GM19452 (cell line): ENCODE measurements around the gene RBM20.

Source experiments
- ATAC-seq: cut with Tn5 transposase; IDR thresholded peaks from one replicate; pipeline ENCODE4 v1.9.1; 2021; ENCODE audit not compliant: unreplicated experiment

The RBM20 gene

GRCh38 chr10:110845756-110846620, 201.9 kb downstream of the RBM20 start:
- ATAC-seq = no peak

- ATAC-seq = no peak
Measured at GRCh38 chr10:110847374-110847773, 203.2 kb downstream of the RBM20 start.

- no peak for ATAC-seq
Measured at GRCh38 chr10:110848106-110848505, 204.0 kb downstream of the RBM20 start.

- no peak for ATAC-seq
Measured at GRCh38 chr10:110850099-110850498, 206.0 kb downstream of the RBM20 start.

GRCh38 chr10:110851020-110851612, 207.0 kb downstream of the RBM20 start:
- no peak for ATAC-seq

GRCh38 chr10:110852255-110852896, 208.2 kb downstream of the RBM20 start:
- ATAC-seq = no peak

GRCh38 chr10:110852947-110853346, 208.8 kb downstream of the RBM20 start:
- no peak for ATAC-seq

GRCh38 chr10:110853921-110854605, 209.9 kb downstream of the RBM20 start:
- ATAC-seq = no peak

- no peak for ATAC-seq
Measured at GRCh38 chr10:110857265-110858171, 213.4 kb downstream of the RBM20 start.

- ATAC-seq = no peak
Measured at GRCh38 chr10:110858297-110858934, 214.3 kb downstream of the RBM20 start.

GRCh38 chr10:110859206-110859972, 215.3 kb downstream of the RBM20 start:
- no peak for ATAC-seq

GRCh38 chr10:110859973-110860376, 215.8 kb downstream of the RBM20 start:
- ATAC-seq = peak; percentile 1

- ATAC-seq = peak; percentile 64
Measured at GRCh38 chr10:110860576-110861241, 216.6 kb downstream of the RBM20 start.

GRCh38 chr10:110861476-110861875, 217.3 kb downstream of the RBM20 start:
- ATAC-seq = no peak

GRCh38 chr10:110861930-110862649, 218.0 kb downstream of the RBM20 start:
- ATAC-seq = no peak

GRCh38 chr10:110862961-110863360, 218.8 kb downstream of the RBM20 start:
- no peak for ATAC-seq

- no peak for ATAC-seq
Measured at GRCh38 chr10:110863361-110863760, 219.2 kb downstream of the RBM20 start.

- no peak for ATAC-seq
Measured at GRCh38 chr10:110863956-110864355, 219.8 kb downstream of the RBM20 start.
